GM12801 (cell line): ENCODE measurements around the gene MGAT4B.

ENCODE experiments used
- CTCF ChIP-seq: IDR thresholded peaks from one replicate; pipeline ENCODE4 v1.5.1; 2011; ENCODE audit warnings: control low read depth; ENCODE audit not compliant: insufficient read length; ENCODE audit errors: extremely low read depth

MGAT4B gene

DNA sequence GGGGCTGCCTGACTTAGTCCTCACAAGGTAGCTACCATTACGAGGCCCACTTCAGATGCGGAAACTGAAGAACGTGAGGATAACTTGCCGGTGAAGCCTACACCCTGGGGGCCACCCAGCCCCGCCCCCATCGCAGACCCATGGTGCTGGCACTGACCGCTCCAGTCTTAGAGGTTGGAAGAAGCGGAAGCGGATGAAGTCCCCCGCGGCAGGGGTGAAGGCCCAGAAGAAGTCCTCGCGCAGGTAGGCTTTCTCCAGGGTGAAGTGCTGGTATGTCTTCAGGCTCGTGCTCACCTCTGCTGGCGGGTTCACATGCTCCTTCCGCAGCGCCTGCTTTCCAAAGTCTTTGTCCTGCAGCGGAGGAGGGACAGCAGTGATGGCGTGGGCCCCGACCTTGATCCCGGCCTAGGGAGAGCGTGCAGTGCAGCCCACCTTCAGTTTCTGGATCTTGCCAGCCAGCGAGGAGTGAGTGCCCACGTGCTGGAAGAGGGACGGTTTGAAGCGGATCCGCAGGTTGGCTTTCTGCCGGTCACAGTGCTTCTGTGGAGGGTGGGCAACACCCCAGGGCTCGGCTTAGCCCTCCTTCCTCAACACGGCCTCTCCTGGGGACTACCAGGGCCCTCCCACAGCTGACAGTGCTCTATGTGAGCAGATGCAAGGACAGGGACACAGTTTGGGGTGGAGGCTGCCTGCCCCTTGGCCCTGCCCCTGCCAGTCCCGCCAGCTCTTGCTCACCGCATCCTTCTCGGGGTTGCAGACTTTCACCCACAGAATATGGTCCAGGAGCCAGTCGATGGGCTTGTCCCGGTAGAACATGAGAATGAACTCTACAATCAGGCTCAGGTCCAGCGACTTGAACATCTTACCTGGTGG, 7.7 kb downstream of the MGAT4B start:
- no peak for TF ChIP-seq CTCF

- no peak for TF ChIP-seq CTCF
Observed at GRCh38 chr5:179798144-179798770, 8.4 kb downstream of the MGAT4B start.

DNA sequence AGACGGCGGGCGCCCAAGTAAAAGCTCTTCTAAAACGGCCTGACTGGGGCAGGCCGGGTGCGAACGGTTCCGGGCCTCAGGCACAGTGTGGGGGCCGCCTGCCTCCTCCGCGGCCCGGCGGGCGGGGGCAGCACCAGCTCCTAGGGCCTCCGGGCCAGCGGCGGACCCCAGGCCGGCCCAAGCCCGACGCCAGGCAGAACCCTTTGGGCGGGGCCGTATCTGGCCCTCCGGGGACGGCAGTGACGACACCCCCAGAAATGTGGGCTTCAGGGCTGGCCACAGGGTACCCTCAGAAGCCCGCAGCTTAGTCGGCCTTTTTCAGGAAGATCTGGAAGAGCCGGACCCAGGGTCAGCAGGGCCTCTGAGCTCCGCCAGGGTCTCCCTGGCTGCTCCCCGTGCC, 8.9 kb downstream of the MGAT4B start:
- no peak for TF ChIP-seq CTCF

- TF ChIP-seq CTCF = no peak
Observed at GRCh38 chr5:179796877-179797608, 9.6 kb downstream of the MGAT4B start.

DNA sequence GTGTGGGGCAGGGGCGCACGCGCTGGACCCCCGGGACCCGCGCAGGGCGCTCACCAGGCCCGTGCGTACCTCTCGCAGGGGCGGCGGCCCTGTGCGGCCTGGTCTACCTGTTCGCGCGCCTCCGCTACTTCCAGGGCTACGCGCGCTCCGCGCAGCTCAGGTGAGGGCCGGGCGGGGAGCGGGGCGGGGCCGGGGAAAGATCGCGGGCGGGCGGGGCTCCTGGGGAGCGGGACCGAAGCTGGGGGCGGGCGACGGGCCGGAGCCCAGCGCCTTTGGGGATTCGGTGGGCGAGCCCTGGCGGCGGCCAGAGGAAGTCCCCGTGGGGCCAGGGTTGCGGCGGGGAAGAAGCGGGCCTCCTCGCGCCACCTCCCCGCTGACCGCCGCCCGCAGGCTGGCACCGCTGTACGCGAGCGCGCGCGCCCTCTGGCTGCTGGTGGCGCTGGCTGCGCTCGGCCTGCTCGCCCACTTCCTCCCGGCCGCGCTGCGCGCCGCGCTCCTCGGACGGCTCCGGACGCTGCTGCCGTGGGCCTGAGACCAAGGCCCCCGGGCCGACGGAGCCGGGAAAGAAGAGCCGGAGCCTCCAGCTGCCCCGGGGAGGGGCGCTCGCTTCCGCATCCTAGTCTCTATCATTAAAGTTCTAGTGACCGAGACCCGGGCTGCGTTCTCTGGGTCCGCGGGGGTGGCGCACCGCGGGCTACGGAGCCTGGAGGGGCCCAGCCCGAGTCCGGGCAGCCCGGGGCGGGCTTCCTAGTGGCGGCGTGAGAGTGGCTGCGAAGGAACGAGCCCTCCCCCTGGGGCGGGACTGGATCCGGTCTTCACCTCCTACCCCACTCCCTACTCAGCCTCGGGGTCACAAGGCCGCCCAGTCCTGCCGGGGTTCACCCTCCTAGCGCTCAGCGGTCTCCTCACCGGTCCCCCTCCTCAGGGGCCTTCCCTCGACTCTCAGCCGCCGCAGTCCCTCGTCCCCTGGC, 10.5 kb downstream of the MGAT4B start:
- no peak for TF ChIP-seq CTCF

GRCh38 chr5:179795049-179795862, 11.4 kb downstream of the MGAT4B start:
- no peak for TF ChIP-seq CTCF
